NCI-H146 treated with DMSO at 0.1 percent for 48 hours (cell line): ENCODE results near the gene NOTUM.

Experiments used
- DNase-seq: peaks from one replicate; lab custom pipeline; 2025; ENCODE audit not compliant: unreplicated experiment; lab: John Stamatoyannopoulos, UW

Gene NOTUM

DNA sequence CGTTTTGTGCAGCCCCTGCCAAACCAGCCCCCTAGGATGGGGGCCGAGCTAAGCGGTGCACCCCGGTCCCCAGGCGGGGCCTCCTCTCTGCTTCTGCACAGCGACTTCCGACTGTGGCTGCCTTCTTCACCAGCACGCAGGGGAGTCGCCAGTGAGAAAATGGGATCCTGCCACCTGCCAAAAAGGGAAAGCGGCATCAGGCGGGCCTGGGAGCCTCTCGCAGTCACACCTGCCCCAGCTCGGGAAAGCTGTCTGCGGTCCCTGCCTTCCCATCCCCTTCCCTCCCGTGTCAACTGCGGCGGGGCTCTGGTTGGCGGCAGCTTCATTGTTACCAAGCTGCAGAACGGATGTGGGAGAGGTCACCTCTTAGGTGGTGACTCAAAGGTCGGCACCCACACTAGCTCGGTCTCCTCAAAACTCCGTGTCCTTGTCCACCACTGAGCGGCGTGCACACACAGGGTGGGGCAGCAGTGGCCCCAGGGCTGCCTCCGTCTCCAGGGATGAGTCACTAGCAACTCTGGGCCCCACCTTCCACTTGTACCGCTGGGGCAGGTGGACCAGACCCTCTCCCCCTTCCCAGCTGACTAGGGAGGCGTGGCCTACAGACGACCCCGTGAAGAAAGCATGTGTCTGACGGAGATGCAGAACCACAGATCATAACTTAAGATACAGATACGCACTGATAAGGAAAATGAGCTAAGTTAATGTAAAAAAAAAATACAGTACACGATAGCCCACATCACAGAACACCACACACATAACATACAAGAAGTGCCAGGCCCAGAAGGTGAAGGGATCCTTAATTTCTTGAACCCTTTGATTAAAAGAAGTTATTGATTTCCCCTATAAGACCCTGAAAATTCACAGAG lies 48.3 kb downstream of the NOTUM start:
- DNase-seq = no peak

DNA sequence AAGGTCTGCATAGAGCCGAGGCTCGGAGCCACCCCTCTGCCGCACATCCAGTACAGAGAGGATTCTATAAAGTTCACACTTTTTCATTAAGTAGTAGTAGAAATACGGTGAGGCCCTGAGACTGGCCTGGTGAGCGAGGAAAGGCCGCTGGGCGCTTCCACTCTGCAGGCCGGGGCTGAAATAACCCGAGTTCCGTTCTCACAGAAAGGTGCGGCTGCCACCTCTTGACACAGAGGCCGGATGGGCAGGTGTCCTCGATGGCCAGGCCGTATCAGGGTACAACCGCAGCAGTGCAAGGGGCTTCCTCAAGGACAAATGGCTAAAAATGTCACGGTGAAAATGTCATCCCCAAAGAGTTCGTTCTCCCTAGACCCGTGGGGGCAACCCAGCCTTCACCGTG lies 49.0 kb downstream of the NOTUM start:
- DNase-seq = no peak

DNA sequence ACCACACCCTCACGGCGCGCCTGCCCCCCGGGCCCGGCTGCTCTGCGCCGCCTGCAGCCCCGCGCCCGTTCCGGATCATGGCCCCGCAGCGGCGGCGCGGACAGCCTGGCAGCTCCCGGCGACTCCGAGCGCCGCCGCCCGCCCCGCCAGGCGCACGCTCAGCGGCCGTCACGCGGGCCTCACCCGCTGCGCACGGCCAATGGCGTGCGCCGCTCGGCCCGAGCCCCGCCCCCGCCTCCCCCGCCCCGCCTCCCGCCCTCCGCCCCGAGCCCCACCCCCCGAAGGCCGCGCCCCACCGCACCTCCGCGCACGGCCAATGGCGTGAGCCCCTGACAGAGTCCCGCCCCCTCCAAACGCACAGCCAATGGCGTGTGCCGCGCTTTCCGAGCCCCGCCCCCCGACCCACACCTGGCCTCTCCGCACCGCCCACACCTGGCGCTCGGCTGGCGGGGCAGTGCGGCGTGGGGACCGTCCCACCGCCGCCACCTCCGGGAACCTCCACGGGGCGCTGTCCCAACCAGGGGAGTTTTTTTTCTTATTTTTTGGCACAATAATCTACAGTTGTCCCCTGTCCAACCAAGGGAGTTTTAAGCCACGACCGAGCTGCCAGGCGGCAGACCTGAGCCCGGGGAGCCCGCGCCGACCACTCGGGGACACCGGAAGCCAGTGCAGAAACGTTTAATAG lies 49.6 kb downstream of the NOTUM start, which contains the start of gene PCYT2:
Gene PCYT2, minus strand, starts transcription at position 123 of the 685 bp plus-strand sequence. Its CDS starts 44 bp downstream, at position 79.
- DNase-seq = peak; percentile 59

DNA sequence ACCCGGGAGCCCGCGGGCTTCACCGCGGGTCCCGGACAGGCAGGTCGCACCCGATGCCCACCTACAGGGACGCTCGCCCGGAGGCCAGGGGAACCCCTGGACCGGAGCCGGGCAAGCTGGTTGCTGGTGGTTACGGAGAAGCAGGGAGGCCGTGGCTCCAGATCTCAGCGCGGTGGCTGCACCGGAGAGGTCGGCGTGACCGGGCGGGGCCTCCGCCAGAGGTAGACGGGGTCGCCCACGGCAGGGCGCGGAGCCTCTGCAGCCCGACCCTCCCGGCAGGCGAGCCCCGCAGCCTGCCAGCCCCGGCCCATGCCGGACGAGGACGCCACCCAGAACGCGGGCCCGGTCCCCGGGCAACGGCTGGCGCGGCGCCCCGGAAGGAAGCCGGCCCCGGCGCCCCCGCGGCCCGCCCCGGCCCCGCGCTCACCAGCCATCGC lies 50.1 kb downstream of the NOTUM start:
- no peak for DNase-seq

DNA sequence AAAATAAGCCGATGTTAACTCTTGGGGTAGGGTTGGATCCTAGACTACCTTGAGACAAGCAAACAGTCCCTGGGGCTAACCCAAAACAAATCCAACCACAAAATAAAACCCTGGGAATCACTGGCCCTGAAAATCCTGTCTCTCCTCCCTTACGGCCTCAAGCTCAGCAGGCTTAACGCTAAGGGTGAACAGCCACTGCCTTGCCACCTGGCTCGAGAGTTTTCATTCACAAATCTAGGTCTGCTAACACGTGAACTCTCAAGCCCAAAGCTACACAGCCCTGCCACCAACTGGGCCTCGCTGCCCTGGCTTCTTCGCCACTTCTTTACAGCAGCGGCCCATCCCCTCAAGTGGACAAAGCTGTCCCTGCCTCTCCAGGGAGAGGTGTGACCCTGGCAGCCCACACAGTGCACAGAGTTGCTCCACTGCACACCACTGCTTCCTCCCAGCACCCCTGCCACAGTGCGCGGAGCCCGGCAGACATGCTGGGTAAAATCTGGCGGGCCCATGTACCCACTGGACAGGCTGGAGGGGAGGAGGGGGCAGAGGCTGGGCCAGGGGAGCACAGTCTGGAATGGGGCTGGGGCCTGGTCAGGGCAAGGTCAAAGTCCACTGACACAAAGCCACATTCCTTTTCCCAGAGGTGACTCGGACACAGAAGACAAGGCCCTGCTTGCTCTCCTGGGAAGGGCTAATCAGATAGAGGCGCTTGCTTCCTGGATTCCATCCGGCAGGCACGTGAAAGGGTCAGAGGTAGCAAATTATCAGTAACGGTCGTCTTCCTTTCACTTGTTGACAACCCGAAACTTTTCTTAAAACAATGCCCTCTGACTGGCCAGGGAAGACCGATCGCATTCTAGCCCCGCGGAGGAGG lies 50.8 kb downstream of the NOTUM start:
- peak; percentile 39 for DNase-seq

DNA sequence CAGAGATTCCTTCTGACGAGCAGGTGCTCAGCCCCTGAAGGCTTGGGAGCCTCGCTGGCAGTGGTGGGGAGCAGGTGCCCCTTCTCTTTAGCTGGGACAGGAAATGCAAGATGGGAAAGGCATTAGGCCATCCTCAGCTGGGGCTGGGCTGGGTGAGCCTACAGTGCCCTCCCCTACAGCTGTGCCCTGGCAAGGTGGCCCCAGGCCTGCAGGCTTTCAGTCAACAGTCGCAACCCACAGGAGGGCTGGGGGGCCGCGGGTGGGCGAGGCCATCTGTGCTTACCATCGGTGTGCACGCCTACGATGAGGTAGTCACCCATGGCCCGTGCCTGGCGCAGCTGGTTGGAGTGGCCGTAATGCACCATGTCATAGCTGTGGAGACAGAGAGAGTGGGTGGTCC lies 51.8 kb downstream of the NOTUM start:
- no peak for DNase-seq

DNA sequence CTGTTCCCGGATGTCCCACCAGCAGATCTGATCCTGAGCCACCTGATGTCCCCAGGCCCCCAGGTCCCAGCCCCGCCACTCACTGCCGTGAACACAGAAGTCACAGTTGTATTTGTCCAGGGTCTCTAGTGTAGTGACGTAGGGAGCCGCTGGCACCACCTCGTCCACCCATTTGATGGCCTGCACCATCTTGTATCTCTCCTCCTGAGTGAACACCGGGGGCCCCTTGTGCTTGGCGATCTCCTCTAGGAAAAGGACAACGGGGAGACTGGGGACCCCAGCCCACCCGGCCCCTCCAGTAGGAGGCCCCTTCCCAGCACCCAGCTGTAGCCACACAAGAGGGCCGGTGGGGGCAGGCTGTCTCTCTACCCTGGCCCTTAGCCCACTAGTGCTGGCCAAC lies 52.2 kb downstream of the NOTUM start:
- no peak for DNase-seq

DNA sequence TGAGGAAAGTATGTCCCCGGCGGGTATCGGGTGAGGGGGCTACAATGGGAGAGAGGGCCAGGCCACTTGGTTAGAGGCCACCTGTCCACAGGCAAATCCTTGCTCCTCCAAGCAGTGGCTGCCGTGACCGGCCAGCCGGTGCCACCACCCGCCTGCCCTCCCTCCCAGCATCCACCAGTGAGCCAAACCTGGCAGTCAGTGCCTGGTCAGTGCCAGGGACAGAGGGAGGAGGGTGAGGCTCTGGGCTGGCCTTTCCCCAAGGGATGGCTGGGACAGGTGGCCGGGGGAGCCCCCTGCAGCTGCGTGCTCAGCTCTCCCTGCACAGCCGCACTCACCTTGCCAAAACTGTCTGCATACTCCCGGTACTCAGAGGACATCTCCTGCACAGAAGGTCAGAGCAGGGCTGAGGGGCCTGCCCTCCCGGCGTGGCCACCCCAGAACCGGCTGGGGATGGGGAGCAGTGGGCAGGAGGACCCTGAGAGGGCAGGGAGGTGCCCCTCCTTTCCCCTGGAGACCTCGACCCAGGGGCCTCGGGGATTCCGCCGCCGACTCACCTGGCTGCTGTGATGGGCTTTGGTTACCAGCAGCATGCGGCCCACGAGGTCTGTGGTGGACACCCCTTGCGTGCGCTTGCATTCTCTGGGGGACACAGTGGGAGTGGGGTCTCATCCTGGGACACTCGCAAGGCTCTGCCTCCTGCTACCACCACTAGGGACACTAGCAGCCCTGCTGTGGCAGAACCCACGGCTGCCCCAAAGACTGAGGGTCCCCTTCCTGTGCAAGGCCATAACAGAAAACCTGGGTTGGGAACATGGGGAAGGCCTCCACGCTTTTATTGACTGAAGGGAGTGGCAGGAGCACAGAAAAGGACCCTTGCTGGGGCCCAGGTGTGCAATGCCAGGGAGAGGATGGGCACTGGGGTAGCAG lies 53.5 kb downstream of the NOTUM start:
- no peak for DNase-seq

DNA sequence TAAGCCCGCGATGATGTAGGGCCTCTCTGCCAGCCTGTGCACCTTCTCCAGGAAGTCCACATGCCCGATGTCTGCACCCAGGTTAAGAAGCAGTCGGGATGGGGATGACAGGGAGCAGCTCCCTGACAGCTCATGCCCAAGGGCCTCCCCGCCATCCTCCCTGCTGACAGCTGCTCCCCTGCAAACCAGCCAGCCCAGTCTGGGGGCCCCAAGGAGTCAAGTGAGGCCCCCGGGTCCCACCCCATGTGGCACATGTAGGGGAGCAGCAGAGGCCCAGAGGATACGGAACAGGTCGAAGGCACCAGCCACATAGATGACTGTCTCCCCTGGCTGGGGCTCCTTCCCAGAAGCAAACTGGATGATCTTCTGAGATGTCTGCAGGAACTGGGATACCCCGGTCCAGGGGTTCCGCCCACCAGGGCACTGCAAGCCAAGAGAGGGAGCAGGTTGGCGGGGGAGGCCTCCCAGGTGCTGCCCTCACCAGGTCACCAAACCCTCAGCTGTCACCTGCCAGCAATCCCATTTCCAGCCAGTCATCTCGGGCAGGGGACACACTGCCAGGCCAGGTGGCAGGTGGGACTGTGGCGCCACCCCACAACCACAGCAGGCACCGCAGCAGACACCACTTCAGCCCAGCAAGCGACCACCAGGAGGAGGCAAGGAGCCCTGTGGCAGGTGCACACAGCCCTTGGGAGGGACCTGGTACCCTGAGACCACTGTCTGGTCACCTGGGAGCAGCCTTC lies 54.3 kb downstream of the NOTUM start:
- DNase-seq = no peak

DNA sequence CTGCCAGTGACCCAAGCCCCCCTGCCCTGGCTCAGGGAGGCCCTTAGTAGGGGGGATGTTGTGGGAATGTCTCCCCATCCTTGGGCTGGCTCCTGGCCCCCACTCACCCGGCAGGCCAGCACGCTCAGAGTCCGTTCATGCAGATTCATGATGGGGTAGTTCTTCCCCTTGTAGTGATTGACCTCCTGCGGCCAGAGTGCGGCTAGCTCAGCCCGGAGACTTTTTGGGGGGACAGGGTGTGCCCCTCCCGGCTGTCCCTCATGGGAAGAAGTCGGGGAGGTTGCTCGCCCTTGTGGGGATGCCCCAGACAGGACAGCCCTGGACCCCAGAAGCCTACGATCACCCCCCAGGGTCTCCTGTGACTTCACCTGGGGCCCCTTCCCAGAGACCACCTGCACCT lies 55.0 kb downstream of the NOTUM start:
- DNase-seq = no peak

DNA sequence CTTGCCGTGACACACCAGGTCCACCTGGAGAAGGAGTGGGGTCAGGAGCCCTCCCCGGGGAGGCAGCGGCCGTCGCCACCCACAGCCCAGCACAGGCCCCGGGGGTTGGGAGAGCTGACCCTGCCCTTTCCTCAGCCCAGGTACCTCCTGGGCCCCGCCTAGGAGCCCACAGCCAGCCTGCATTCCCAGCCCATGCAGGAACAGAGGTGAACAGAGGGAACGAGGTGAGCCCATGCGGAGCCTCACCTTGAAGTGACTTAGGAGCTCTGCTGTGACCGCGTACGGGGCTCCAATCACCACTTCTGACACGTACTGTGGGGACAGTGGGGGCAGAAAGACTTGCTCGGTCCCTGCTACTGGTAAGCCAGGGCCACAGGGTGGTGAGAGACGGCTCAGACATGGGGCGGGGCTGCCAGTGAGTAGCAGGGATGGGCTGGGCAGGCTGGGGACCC lies 55.5 kb downstream of the NOTUM start:
- DNase-seq = no peak

DNA sequence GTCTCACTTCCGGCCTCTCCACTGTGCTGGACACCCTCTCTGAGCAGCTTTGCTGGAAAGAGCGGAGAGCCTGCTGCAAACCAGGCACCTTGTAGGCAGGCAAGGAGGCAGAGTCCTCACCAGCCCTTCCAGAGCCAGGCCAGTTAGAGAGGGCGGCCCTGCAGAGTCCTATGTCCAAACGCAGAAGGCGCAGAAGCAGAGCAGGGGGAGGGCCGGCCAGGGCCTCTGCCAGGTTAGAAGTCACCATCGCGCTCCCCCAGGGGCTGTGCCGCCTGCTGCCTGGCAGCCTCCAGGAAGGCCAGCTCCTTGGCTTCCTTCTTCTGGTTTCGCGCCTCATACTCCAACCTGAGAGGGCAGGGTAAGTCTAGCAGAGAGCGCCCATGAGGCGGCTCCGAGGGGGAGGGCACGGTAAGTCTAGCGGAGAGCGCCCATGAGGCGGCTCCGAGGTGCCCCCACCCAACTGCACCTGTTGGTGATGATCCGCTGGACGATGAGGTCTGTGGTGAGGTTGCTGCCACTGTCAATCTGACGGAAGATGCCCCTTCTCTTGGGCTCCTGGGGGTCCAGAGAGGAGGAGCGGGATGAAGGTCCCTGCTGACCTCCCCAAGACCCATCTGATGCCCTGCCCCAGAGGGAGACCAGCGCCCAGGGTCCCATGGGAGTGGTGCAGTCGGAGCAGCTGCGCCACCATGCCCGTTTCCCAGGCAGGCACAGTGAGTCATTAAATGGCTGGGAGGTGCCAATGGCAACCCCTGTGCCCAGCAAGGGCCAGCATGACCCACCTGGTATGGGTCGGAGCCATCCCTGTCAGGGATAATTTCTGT lies 56.2 kb downstream of the NOTUM start:
- DNase-seq = no peak

DNA sequence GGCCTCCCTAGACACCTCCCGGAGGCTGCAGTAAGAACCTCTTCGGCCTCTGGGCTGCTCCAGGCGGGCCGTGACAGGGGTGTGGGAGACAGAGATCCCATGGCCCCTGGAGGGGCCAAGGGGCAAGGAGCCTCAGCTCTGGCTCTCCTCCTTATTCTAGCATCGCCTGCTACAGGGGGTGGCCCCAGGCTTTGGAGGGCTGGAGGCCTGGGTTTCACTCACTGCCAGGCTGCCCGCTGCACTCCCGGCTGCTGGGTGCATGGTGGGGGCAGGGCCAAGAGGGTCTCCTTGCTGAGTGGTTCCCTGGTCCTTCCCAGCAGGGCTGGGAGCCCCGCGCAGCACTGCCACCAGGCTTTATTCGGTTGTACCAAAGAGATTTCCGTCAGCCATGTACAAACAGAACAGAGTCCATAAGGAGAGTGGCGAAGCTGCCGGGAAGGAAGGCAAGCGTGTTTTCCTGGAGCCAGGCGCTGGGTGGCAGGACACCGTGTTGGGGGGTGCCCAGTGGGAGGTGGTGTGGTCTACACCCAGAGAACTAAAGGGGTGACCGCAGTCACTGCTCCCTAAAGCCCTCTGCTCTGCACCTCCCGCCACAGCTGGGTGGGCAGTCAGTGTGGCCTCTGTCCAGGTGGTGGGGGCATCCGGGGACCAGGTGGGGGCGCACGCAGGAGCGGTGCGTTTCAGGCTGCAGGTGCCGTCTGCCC lies 56.9 kb downstream of the NOTUM start:
- no peak for DNase-seq

DNA sequence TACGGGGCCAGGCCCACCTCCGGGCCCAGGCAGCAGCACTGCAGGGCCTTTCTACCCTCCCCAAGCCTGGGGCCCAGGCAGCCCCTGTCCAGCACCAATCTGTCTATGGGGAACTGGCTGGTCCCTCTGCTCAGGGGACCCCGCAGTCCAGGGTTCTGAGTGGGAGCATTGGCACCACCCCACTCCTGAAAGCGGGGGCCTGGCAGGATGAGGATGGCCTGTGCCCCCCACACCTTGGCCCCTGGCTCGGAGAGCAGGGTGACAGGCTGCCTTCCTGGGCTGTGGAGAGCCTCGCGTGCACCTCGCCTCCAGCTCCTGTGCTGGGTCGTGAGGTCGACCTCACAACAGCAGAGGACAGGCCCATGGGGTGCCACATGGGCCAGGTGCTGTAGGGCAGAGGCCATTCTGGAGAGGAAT lies 57.6 kb downstream of the NOTUM start:
- DNase-seq = no peak

DNA sequence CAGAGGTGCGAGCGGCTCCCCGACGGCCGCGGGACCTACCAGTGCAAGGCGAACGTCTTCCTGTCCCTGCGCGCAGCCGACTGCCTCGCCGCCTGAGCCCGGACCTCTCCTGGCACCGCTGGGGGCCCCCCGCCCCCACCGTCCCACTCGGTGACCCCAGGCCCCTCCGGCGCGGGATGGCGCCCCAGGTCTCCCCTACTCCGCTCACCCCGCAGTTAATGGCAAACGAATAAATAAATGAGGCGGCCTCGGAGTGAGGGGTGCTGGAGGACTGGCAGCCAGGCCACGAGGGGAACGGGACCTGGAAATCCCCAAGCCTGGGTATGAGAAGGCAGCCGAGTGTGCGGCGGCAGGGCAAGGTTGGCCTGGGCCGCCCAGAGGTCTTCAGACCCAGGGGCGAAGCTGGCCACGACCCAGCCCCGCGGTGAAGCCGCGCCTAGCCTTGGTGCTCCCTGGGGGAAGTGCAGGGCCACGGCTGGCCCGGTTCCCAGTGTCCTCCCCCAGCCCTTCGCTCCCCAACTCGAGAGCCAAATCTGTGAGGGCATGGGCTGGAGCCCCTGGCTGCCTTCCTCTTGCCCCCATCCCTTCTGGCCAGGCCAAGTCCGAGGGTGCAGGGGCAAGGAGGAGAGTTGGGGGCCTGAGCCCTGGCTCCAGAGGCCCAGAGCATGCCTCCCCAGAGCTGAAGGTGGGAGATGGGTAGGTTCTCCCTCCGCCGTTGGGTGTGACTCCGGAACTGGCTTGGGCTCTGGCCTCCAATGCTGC lies 58.2 kb downstream of the NOTUM start:
- DNase-seq = no peak
